ENCODE measurements around the gene CCDC83.

- TF ChIP-seq FOXP2 (optimal IDR thresholded peaks at IDR 0.05; ENCODE audit: borderline replicate concordance, extremely low read depth, extremely low read length, insufficient read depth), result no peak
- TF ChIP-seq POLR2AphosphoS5 (IDR thresholded peaks at IDR 0.05; ENCODE audit: low read depth, low read length), result no peak
These were observed 1.9 kb downstream of the CCDC83 start for GRCh38 chr11:85857098-85857497.
